Vagina (tissue), 2 donors: ENCODE measurements around the gene VWA5A.
A peak's percentile ranks its signal among the peaks of the same experiment; 100 is the strongest.

ENCODE experiments used
- CTCF ChIP-seq, 3 experiments: fragments of 450-650 bp in 2 of 3; fragments of 200-600 bp in 1 of 3; sonication (generic) in 1 of 3; IDR thresholded peaks; one replicate each; pipeline ENCODE4 v1.5.1; 2017 to 2019; ENCODE audit warnings: antibody characterized with exemption in 3 of 3, mild to moderate bottlenecking in 2 of 3, moderate library complexity in 2 of 3
- POLR2A ChIP-seq, 2 donors: fragments of 450-650 bp; IDR thresholded peaks; one replicate each; pipeline ENCODE4 v1.6.1; 2017; ENCODE audit warnings: antibody characterized with exemption in 2 of 2, mild to moderate bottlenecking in 2 of 2, moderate library complexity in 2 of 2

GRCh38 chr11:124195189-124195734, 80.0 kb downstream of the VWA5A start:
- peak in 2 of 3 experiments; percentile 12 to 25 for TF ChIP-seq CTCF (IDR thresholded peaks at IDR 0.05)
- no peak for TF ChIP-seq POLR2A (IDR thresholded peaks at IDR 0.05)
